Measurements from ENCODE around the gene PXT1.

- TF ChIP-seq CTCF (IDR thresholded peaks at IDR 0.05; ENCODE audit: poor library complexity) (no peak), EZH2phosphoT487 (IDR thresholded peaks at IDR 0.05; ENCODE audit: low read depth, severe bottlenecking, unreplicated experiment) (no peak)
These were observed 59.7 kb downstream of the PXT1 start for GRCh38 chr6:36382976-36383375.
